Measurements from ENCODE around the gene EPB41. TPM values are rescaled to one million over a fixed set of nuclear protein-coding genes. Genes with fewer than 3 reads are reported as not detected.
"Not testable (repeated sequence)": the region's sequence is repeated elsewhere in the genome, so short reads cannot be mapped to it uniquely, and the experiment has no call there.

The EPB41 gene
- total and polyA plus RNA-seq, 2 experiments from 2014 or later, result 13.2 to 60.8 TPM

GRCh38 chr1:29148656-29149491, 234.5 kb downstream of the EPB41 start:
- Histone ChIP-seq H2AFZ (no peak overlapping the region), H4K20me1 (ENCODE audit: insufficient read depth, poor library complexity, severe bottlenecking) (peaks cover 12% of the 10 kb centered on the region), H3K9me3 (ENCODE audit: low read depth) (no peaks in the 10 kb centered on the region), H3K79me2 (peaks cover 46% of the 10 kb centered on the region), H3K4me2 (no peak overlapping the region), H3K4me1 (ENCODE audit: insufficient read depth) (peaks cover 14% of the 10 kb centered on the region), H3K27ac (no peak overlapping the region), H3K27me3 (no peaks in the 10 kb centered on the region), H3K9me2 (replicated peaks; ENCODE audit: insufficient read depth) (no peaks in the 10 kb centered on the region), H3K36me3 (replicated peaks; ENCODE audit: insufficient read depth, low read depth) (peaks cover 8% of the 10 kb centered on the region), H3K4me3 (no peak overlapping the region)
- WGBS (ENCODE audit: low lambda C conversion rate, missing lambda C conversion rate), result 97% methylated on average over 34 of the region's 35 CpGs
- DNase-seq (ENCODE audit: low spot score), result no peak
- TF ChIP-seq EZH2 (IDR thresholded peaks at IDR 0.05; ENCODE audit: borderline replicate concordance), result no peak
- TF ChIP-seq EZH2phosphoT487 (IDR thresholded peaks at IDR 0.05; ENCODE audit: low read depth, severe bottlenecking, unreplicated experiment), result no peak
- TF ChIP-seq CTCF (IDR thresholded peaks at IDR 0.05; ENCODE audit: poor library complexity), result no peak

GRCh38 chr1:29150346-29150745, 236.0 kb downstream of the EPB41 start:
- peaks cover 12% of the 10 kb centered on the region for H4K20me1 ChIP-seq (ENCODE audit: insufficient read depth, poor library complexity, severe bottlenecking)
- H3K9me3 ChIP-seq (ENCODE audit: low read depth); H3K36me3 ChIP-seq (replicated peaks; ENCODE audit: insufficient read depth, low read depth); H2AFZ ChIP-seq; H3K27me3 ChIP-seq; DNase-seq (ENCODE audit: low spot score); H3K4me3 ChIP-seq; H3K9me2 ChIP-seq (replicated peaks; ENCODE audit: insufficient read depth); H3K4me2 ChIP-seq; H3K27ac ChIP-seq: not testable (repeated sequence)
- 93% methylated on average over 9 of the region's 9 CpGs for whole genome bisulfite sequencing (ENCODE audit: low lambda C conversion rate, missing lambda C conversion rate)
- peaks cover 12% of the 10 kb centered on the region for H3K4me1 ChIP-seq (ENCODE audit: insufficient read depth)
- peaks cover 61% of the 10 kb centered on the region for H3K79me2 ChIP-seq

GRCh38 chr1:29152046-29152805, 237.9 kb downstream of the EPB41 start:
- Histone ChIP-seq H3K4me2 (no peak overlapping the region), H4K20me1 (ENCODE audit: insufficient read depth, poor library complexity, severe bottlenecking) (peaks cover 15% of the 10 kb centered on the region), H3K27me3 (no peaks in the 10 kb centered on the region), H3K27ac (no peak overlapping the region), H3K4me1 (ENCODE audit: insufficient read depth) (peaks cover 15% of the 10 kb centered on the region), H3K36me3 (replicated peaks; ENCODE audit: insufficient read depth, low read depth) (peaks cover 8% of the 10 kb centered on the region), H3K9me3 (ENCODE audit: low read depth) (no peaks in the 10 kb centered on the region), H3K9me2 (replicated peaks; ENCODE audit: insufficient read depth) (no peaks in the 10 kb centered on the region), H3K79me2 (peaks cover 70% of the 10 kb centered on the region), H2AFZ (no peak overlapping the region), H3K4me3 (no peak overlapping the region)
- no peak for DNase-seq (ENCODE audit: low spot score)
- TF ChIP-seq EZH2 (IDR thresholded peaks at IDR 0.05; ENCODE audit: borderline replicate concordance) (no peak), CTCF (IDR thresholded peaks at IDR 0.05; ENCODE audit: poor library complexity) (no peak), EZH2phosphoT487 (IDR thresholded peaks at IDR 0.05; ENCODE audit: low read depth, severe bottlenecking, unreplicated experiment) (no peak)
- 75% methylated on average over 8 of the region's 8 CpGs for WGBS (ENCODE audit: low lambda C conversion rate, missing lambda C conversion rate)

All from hepatocyte (in vitro differentiated cells).